GM23248 (cell line): ENCODE results near the gene CCDC127.

Source experiments
- EZH2 ChIP-seq: fragments of 200-600 bp; sonication (generic); IDR thresholded peaks from 2 replicates; pipeline ENCODE4 v1.6.1; 2018; ENCODE audit warnings: antibody characterized with exemption, mild to moderate bottlenecking; ENCODE audit not compliant: insufficient read depth, poor library complexity, severe bottlenecking
- EZH2phosphoT487 ChIP-seq: fragments of 200-600 bp; sonication (generic); IDR thresholded peaks from 2 replicates; pipeline ENCODE4 v1.6.1; 2018; ENCODE audit warnings: antibody characterized with exemption, moderate library complexity, mild to moderate bottlenecking, low read depth; ENCODE audit not compliant: insufficient read depth

GRCh38 chr5:162565-163337 lies 55.2 kb downstream of the CCDC127 start:
- TF ChIP-seq EZH2 (no peak), EZH2phosphoT487 (no peak)
